K562 (cell line): Measurements from ENCODE around the gene HOXA7. TPM values are rescaled to one million over a fixed set of nuclear protein-coding genes. Genes with fewer than 3 reads are reported as not detected.

ENCODE experiments used
- ATAC-seq: fragments of 200-7000 bp; cut with Tn5 transposase; 3 replicates; pipeline ENCODE4 v1.9.1; 2020; ENCODE audit warnings: moderate library complexity
- BruUV-seq: library from RNA; stranded (reverse); fragments of 400-500 nt; replicated peaks from 2 replicates; lab custom pipeline; 2021; lab: Mats Ljungman, UMichigan
- CTCF ChIA-PET: fragments of 300-600 bp; formaldehyde crosslinking; extraction: SDS; loops from one replicate; lab custom pipeline; 2021; ENCODE audit warnings: low intra/inter-chr PET ratio; lab: Yijun Ruan, JAX
- POLR2A ChIA-PET: fragments of 300-600, 350-650 bp; sonication (Branson Sonifier 250); formaldehyde crosslinking; extraction: SDS; loops from one replicate; lab custom pipeline; 2021; ENCODE audit warnings: antibody characterized with exemption, inconsistent platforms; lab: Yijun Ruan, JAX
- DNase-seq, 4 experiments: peaks; one replicate each; pipeline versions ENCODE4 v3.0.0 to v3.0.0-alpha.2; 2011 to 2018; ENCODE audit warnings: low spot score in 3 of 4, mixed read lengths in 3 of 4; ENCODE audit errors: extremely low read depth in 1 of 4
- FAIRE-seq: peaks from 2 replicates; lab custom pipeline; 2011; peaks lifted over from hg19 to GRCh38; lab: Jason Lieb, UNC
- H2AFZ ChIP-seq: 2 replicates; pipeline ENCODE4 v1.6.0; 2011; ENCODE audit warnings: low read depth, low read length, control low read depth, inconsistent platforms
- H3K27ac ChIP-seq: fragments of 200-600 bp; 3 replicates; pipeline ENCODE4 v1.8.0; 2011; ENCODE audit warnings: low read depth, mild to moderate bottlenecking, control low read depth, inconsistent platforms, low read length, moderate library complexity, mixed read lengths; ENCODE audit errors: extremely low read depth
- H3K27me3 ChIP-seq, 2 experiments: fragments of 300-600 bp in 1 of 2; 2 replicates in 1 of 2; 3 replicates in 1 of 2; pipeline versions ENCODE4 v1.6.0 to v1.8.0; 2011; ENCODE audit warnings: inconsistent platforms in 2 of 2, low read length in 2 of 2, mild to moderate bottlenecking in 1 of 2, mixed read lengths in 1 of 2, moderate library complexity in 1 of 2; ENCODE audit not compliant: control insufficient read depth in 2 of 2, insufficient read depth in 2 of 2
- H3K36me3 ChIP-seq: fragments of 300-600 bp; 3 replicates; pipeline ENCODE4 v1.8.0; 2011; ENCODE audit warnings: mild to moderate bottlenecking, low read length, inconsistent platforms; ENCODE audit not compliant: control insufficient read depth, insufficient read depth
- H3K4me1 ChIP-seq, 2 experiments: fragments of 200-600 bp in 1 of 2; replicated peaks in 1 of 2; 2 replicates in 1 of 2; 3 replicates in 1 of 2; pipeline versions ENCODE4 v1.5.1 to v1.8.0; 2011; ENCODE audit warnings: inconsistent platforms in 2 of 2, low read length in 2 of 2, mild to moderate bottlenecking in 1 of 2, mixed read lengths in 1 of 2, moderate library complexity in 1 of 2; ENCODE audit not compliant: control insufficient read depth in 2 of 2, insufficient read depth in 2 of 2
- H3K4me2 ChIP-seq: 2 replicates; pipeline ENCODE4 v1.6.1; 2011; ENCODE audit warnings: low read length, control low read depth, inconsistent platforms, mixed read lengths; ENCODE audit not compliant: insufficient read depth
- H3K4me3 ChIP-seq: fragments of 200-600 bp; sonication (generic), shearing (Covaris generic); 2 replicates; pipeline ENCODE4 v1.5.1; 2016; ENCODE audit warnings: control low read depth, inconsistent platforms
- H3K79me2 ChIP-seq: fragments of 200-600 bp; 3 replicates; pipeline ENCODE4 v1.8.0; 2011; ENCODE audit warnings: low read length, inconsistent platforms; ENCODE audit not compliant: control insufficient read depth, insufficient read depth
- H3K9ac ChIP-seq, 2 experiments: 2 replicates each; pipeline versions ENCODE4 v1.6.0 to v1.6.1; 2011; ENCODE audit warnings: low read depth in 2 of 2, low read length in 2 of 2, control low read depth in 1 of 2, inconsistent platforms in 1 of 2, mild to moderate bottlenecking in 1 of 2, mixed read lengths in 1 of 2; ENCODE audit not compliant: insufficient read depth in 1 of 2
- H3K9me1 ChIP-seq: one replicate; pipeline ENCODE4 v1.6.0; 2011; ENCODE audit warnings: inconsistent platforms, mild to moderate bottlenecking, low read length, moderate library complexity; ENCODE audit not compliant: control insufficient read depth, insufficient read depth
- H3K9me3 ChIP-seq: replicated peaks from 2 replicates; pipeline ENCODE4 v1.5.1; 2011; ENCODE audit warnings: low read depth, low read length, inconsistent platforms; ENCODE audit not compliant: control insufficient read depth, insufficient read depth
- H4K20me1 ChIP-seq: replicated peaks from 2 replicates; pipeline ENCODE4 v1.6.1; 2011; ENCODE audit warnings: low read length, inconsistent platforms, mixed read lengths; ENCODE audit not compliant: control insufficient read depth, insufficient read depth
- CCAR2 ChIP-seq: fragments of 200-400 bp; formaldehyde crosslinking; IDR thresholded peaks from 2 replicates; pipeline ENCODE4 v1.6.1; 2017; ENCODE audit warnings: mild to moderate bottlenecking, low read depth, low read length
- CHD1 ChIP-seq: fragments of 200-600 bp; sonication (generic); IDR thresholded peaks from one replicate; pipeline ENCODE4 v1.6.1; 2012; ENCODE audit warnings: mild to moderate bottlenecking, moderate library complexity, low read length, inconsistent platforms
- DPF2 ChIP-seq: fragments of 450-650 bp; IDR thresholded peaks from 2 replicates; pipeline ENCODE4 v1.6.1; 2016
- JUND ChIP-seq, 2 experiments: IDR thresholded peaks; 2 replicates in 1 of 2; 3 replicates in 1 of 2; pipeline ENCODE4 v1.6.1; 2011; ENCODE audit warnings: borderline replicate concordance in 2 of 2, low read depth in 2 of 2, low read length in 2 of 2, improper control_type of control experiment in 1 of 2, missing biosample characterization in 1 of 2, missing genetic modification characterization in 1 of 2, missing genetic modification reagents in 1 of 2
- POLR3G ChIP-seq: IDR thresholded peaks from 2 replicates; pipeline ENCODE4 v1.6.1; 2011; ENCODE audit not compliant: insufficient read length, insufficient replicate concordance; ENCODE audit errors: extremely low read depth
- RNF2 ChIP-seq: sonication (generic); IDR thresholded peaks from 2 replicates; pipeline ENCODE4 v1.6.1; 2016
- ZNF354B ChIP-seq: fragments of 250-450 bp; sonication (Bioruptor Pico); IDR thresholded peaks from 2 replicates; pipeline ENCODE4 v1.4.0; 2020
- ZNF431 ChIP-seq: sonication (generic); formaldehyde crosslinking; IDR thresholded peaks from 2 replicates; pipeline ENCODE4 v1.8.0; 2022; ENCODE audit warnings: mild to moderate bottlenecking, missing genetic modification reagents
- WGBS: fragments of 100-300 bp; shearing (Covaris generic); methylation state at CpG from one replicate; pipeline ENCODE4 v1.1.6; 2016; ENCODE audit warnings: low coverage, mixed read lengths; ENCODE audit not compliant: insufficient coverage; ENCODE audit errors: missing lambda C conversion rate; 5-methylcytosine and 5-hydroxymethylcytosine counted together
- in situ Hi-C: fragments of 300-500 bp; cut with MboI; formaldehyde crosslinking; loops from 4 replicates; pipeline ENCODE4 v1.15.0; 2018; ENCODE audit warnings: inconsistent platforms, mixed read lengths
- intact Hi-C: fragments of 100-400 bp; cut with micrococcal nuclease; formaldehyde crosslinking; loops from 2 replicates; pipeline ENCODE4 v1.14.2; 2022
- polyA plus RNA-seq, 8 experiments: library from polyadenylated mRNA; depleted of rRNA in 4 of 8; stranded (reverse) in 5 of 8; unstranded in 3 of 8; fragments of >200 nt; fragmentation: Nextera tagmentation in 2 of 8; fragmentation: Illumina TruSeq in 1 of 8; extraction: Ambion mirVana in 2 of 8; extraction: Trizol in 1 of 8; gene quantifications; 2 replicates each; pipeline versions ENCODE4 v1.2.1 to v1.2.3, GENCODE V29; 2011 to 2014; ENCODE audit warnings: inconsistent platforms in 1 of 8, missing spikeins in 1 of 8
- total RNA-seq, 7 experiments: library from RNA; depleted of rRNA in 6 of 7; stranded (reverse); fragments of >200 nt in 6 of 7; fragmentation: Illumina TruSeq in 2 of 7; extraction: Trizol in 2 of 7; gene quantifications; 2 replicates each; pipeline versions ENCODE4 v1.2.1 to v1.2.3, GENCODE V29; 2011 to 2021; ENCODE audit warnings: low replicate concordance in 1 of 7
- TF ChIP-seq, protein P1 (sequence below): fragments of 200-400 bp; formaldehyde crosslinking; IDR thresholded peaks from 2 replicates; pipeline ENCODE4 v1.6.1; 2017; ENCODE audit warnings: mild to moderate bottlenecking, low read depth, low read length, moderate library complexity

HOXA7 gene
- total and polyA plus RNA-seq, 9 of the 15 experiments (the other 6 are each of a cell fraction or from before 2014, with no cell fraction given), result not detected

DNA sequence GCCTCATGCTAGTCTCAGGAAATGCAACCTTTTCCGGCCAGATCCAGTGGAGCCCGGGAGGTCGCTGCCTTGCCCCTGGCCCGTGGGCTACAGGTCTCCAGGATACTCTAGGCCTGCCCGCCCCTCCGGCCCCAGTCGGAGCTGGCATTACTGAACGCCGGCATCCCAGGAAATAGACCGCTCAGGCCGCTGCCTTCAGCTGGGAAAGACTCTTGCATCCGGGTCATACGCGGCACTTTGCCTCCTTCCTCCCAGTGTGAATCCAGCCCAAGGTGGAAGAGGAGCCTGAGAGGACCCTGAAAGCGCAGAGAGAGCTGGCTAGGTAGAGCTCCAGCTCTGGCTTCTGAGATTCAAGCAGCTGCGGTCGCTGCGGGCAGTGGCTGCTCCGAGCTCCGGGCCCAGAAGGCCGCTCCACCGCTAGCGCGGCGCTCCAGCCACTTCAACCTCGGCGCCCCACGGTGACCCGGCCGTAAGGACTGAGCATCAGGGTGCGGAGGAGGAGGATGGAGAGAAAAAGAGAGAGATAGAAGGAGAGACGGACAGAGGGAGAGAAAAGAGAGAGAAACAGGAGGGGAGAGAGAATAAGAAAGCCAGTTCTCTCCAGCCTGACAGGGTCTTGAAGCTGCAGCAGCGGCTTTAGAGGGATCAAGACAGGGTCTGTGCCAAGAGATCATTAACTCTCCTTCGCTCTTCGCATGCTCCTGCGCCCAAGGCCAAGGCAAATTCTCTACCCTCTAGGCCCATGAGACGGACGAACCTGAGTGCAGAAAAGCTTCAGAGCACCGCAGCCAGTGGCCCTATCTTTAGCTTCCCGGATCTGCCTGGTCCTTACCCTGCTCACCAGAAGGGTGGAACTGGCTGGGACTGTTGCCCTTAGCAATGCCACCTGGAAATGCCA is 19.4 kb upstream of the HOXA7 start:
- no peak overlapping the region for H3K9ac ChIP-seq
- BruUV-seq, result no TSS peak
- no peak overlapping the region for H3K27ac ChIP-seq
- H3K4me1 ChIP-seq, result peaks cover 0 to 10% of the 10 kb centered on the region in 2 experiments; a peak in 1 of 5 replicates
- no peak overlapping the region for H2AFZ ChIP-seq
- no peak overlapping the region for H3K4me2 ChIP-seq
- H3K36me3 ChIP-seq, result no peaks in the 10 kb centered on the region
- CTCF ChIA-PET, result no interaction called here
- DNase-seq, result no peak
- H4K20me1 ChIP-seq, result no peaks in the 10 kb centered on the region
- H3K4me3 ChIP-seq, result no peak overlapping the region
- in situ Hi-C loops, result no loop called here
- no peak for TF ChIP-seq CCAR2
- TF ChIP-seq, all 486 proteins: peak for 0
- H3K79me2 ChIP-seq, result no peaks in the 10 kb centered on the region
- no peaks in the 10 kb centered on the region for H3K9me1 ChIP-seq
- no peak for ATAC-seq
- intact Hi-C loops, result no loop called here
- POLR2A ChIA-PET, result interaction anchor here (0.5 to 0.6 kb wide), 2 partner anchors 13 to 404 kb away, joined by 3 read pairs; no protein-coding TSS in a partner anchor
- H3K9me3 ChIP-seq, result no peaks in the 10 kb centered on the region; the same call in 1 of the 2 replicates
- H3K27me3 ChIP-seq, result peaks cover 27 to 73% of the 10 kb centered on the region in 2 experiments
- 3% methylated on average over 36 of the region's 40 CpGs for WGBS
- no peak for FAIRE-seq

DNA sequence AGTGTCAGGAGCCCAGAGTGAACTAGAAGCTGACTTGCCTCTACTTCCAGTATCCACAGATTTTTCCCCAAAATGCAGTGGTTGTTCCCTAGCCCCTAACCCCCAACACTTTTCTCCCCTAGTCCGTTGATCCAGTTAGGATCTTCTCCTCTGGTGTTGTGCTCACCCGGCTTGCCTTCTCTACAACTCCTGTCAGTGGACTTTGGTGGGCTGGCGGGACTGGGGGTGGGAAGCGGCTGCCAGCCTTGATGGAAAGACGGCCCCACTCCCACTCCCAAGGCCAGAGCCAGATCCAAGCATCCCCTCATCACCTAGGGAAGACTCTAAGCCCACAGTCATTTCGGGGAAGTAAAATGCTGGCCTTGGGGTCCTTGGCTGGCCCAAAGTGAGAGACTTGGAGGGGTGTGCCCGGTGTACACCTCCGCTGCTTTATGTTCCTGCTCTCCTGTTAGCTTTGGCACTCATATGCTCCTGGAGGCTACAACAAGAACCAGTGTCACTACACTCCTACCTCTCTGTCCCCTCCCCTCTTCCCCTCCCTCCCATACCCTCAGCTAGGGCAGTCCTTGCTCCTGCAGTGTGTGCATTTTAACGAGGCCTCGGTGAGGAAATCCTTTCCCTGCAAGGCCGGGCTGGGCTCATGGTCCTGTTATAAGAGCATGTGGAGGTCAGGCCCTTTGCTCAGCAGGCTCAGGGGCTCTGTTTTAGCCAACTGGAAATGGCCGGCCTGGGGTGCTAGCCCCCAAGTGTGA is 18.6 kb upstream of the HOXA7 start:
- H3K4me3 ChIP-seq, result no peak overlapping the region
- peaks cover 0 to 10% of the 10 kb centered on the region in 2 experiments; a peak in 1 of 5 replicates for H3K4me1 ChIP-seq
- no peaks in the 10 kb centered on the region for H4K20me1 ChIP-seq
- no peak for DNase-seq
- BruUV-seq, result no TSS peak
- no peak overlapping the region for H2AFZ ChIP-seq
- WGBS, result 2% methylated on average over 12 of the region's 12 CpGs
- no peak overlapping the region for H3K27ac ChIP-seq
- intact Hi-C loops (no loop called here), in situ Hi-C loops (loop anchor here (25.0 kb wide), 3 partner anchors 663 to 1288 kb away; no protein-coding TSS in a partner anchor)
- no peak overlapping the region for H3K9ac ChIP-seq
- no peaks in the 10 kb centered on the region for H3K36me3 ChIP-seq
- no peak overlapping the region for H3K4me2 ChIP-seq
- H3K9me1 ChIP-seq, result no peaks in the 10 kb centered on the region
- POLR2A ChIA-PET, result interaction anchor here (0.6 to 0.7 kb wide), 3 partner anchors 13 to 405 kb away, joined by 3 read pairs; partner anchors contain the start of gene HOXA5
- ATAC-seq, result no peak
- FAIRE-seq, result no peak
- H3K27me3 ChIP-seq, result peaks cover 31 to 70% of the 10 kb centered on the region in 2 experiments
- H3K9me3 ChIP-seq, result no peaks in the 10 kb centered on the region; the same call in 1 of the 2 replicates
- no peaks in the 10 kb centered on the region for H3K79me2 ChIP-seq
- CTCF ChIA-PET, result no interaction called here
- TF ChIP-seq JUND (IDR thresholded peaks at IDR 0.05; ENCODE audit: borderline replicate concordance, low read depth, low read length) (no peak), JUND (tag; IDR thresholded peaks at IDR 0.05; ENCODE audit: borderline replicate concordance, low read depth, low read length) (no peak), POLR3G (no peak), RNF2 (no peak), ZNF354B (CRISPR knock-in tag) (no peak), CHD1 (no peak), DPF2 (no peak), ZNF431 (no peak)
- TF ChIP-seq, protein P1, sequence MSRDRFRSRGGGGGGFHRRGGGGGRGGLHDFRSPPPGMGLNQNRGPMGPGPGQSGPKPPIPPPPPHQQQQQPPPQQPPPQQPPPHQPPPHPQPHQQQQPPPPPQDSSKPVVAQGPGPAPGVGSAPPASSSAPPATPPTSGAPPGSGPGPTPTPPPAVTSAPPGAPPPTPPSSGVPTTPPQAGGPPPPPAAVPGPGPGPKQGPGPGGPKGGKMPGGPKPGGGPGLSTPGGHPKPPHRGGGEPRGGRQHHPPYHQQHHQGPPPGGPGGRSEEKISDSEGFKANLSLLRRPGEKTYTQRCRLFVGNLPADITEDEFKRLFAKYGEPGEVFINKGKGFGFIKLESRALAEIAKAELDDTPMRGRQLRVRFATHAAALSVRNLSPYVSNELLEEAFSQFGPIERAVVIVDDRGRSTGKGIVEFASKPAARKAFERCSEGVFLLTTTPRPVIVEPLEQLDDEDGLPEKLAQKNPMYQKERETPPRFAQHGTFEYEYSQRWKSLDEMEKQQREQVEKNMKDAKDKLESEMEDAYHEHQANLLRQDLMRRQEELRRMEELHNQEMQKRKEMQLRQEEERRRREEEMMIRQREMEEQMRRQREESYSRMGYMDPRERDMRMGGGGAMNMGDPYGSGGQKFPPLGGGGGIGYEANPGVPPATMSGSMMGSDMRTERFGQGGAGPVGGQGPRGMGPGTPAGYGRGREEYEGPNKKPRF, result no peak
